HEK293T (cell line): ENCODE data around the gene DYNC1I1.

Experiments
- ARNT ChIP-seq: fragments of 450-650 bp; IDR thresholded peaks from 2 replicates; pipeline ENCODE4 v1.6.1; 2017; ENCODE audit warnings: mild to moderate bottlenecking
- BHLHE40 ChIP-seq: fragments of 450-650 bp; IDR thresholded peaks from 2 replicates; pipeline ENCODE4 v1.6.1; 2016; ENCODE audit warnings: mild to moderate bottlenecking, moderate library complexity, borderline replicate concordance
- ELF4 ChIP-seq: fragments of 450-650 bp; IDR thresholded peaks from 2 replicates; pipeline ENCODE4 v1.6.1; 2017; ENCODE audit warnings: antibody characterized with exemption
- FOXK2 ChIP-seq: fragments of 450-650 bp; IDR thresholded peaks from 2 replicates; pipeline ENCODE4 v1.6.1; 2016; ENCODE audit warnings: mild to moderate bottlenecking
- FOXM1 ChIP-seq: fragments of 450-650 bp; IDR thresholded peaks from 2 replicates; pipeline ENCODE4 v1.6.1; 2017; ENCODE audit warnings: mild to moderate bottlenecking, borderline replicate concordance
- L3MBTL2 ChIP-seq: fragments of 450-650 bp; conservative IDR thresholded peaks from 2 replicates; pipeline ENCODE4 v1.6.1; 2016; ENCODE audit warnings: mild to moderate bottlenecking
- LEF1 ChIP-seq: fragments of 450-650 bp; IDR thresholded peaks from 2 replicates; pipeline ENCODE4 v1.6.1; 2017; ENCODE audit warnings: mild to moderate bottlenecking, borderline replicate concordance
- NFRKB ChIP-seq: fragments of 450-650 bp; IDR thresholded peaks from 2 replicates; pipeline ENCODE4 v1.6.1; 2016; ENCODE audit warnings: mild to moderate bottlenecking, moderate library complexity
- SP1 ChIP-seq: fragments of 450-650 bp; IDR thresholded peaks from 2 replicates; pipeline ENCODE4 v1.6.1; 2017

DNA sequence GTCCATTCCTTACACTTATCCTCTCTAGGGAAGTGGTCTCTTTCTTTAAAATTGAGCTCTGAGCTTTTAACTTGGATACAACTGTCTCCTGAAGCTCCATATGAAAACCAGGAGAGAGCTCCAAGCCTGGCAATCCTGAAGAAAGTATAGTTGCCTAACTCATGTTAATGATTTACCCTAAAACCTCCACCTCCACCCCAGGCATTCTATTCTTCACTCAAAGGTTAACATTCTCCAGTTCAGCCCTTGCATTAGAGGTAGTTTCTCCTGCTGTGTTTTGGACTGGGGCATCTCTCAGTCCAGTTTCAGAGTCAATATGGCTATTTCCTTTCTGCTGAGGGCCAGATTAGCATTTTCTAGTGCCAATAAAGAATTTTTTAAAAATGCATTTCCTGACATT is 354.0 kb downstream of the DYNC1I1 start:
- TF ChIP-seq ELF4, result no peak
- no peak for TF ChIP-seq FOXM1
- TF ChIP-seq ARNT, result no peak
- no peak for TF ChIP-seq LEF1
- TF ChIP-seq NFRKB, result no peak
- TF ChIP-seq FOXK2, result no peak
- no peak for TF ChIP-seq SP1
- no peak for TF ChIP-seq BHLHE40
- TF ChIP-seq L3MBTL2, result no peak
